HCT116 (cell line): Measurements from ENCODE around the gene ITPR1.

Experiments
- CTCF ChIP-seq, 3 experiments: fragments of 200-600 bp in 1 of 3; sonication (generic) in 1 of 3; IDR thresholded peaks in 2 of 3; conservative IDR thresholded peaks in 1 of 3; 2 replicates each; pipeline ENCODE4 v1.5.1; 2012 to 2017; ENCODE audit warnings: low read depth in 2 of 3, low read length in 2 of 3, antibody characterized with exemption in 1 of 3, borderline replicate concordance in 1 of 3, control low read depth in 1 of 3, mild to moderate bottlenecking in 1 of 3, mixed read lengths in 1 of 3, mixed run types in 1 of 3, moderate library complexity in 1 of 3; ENCODE audit not compliant: insufficient read depth in 1 of 3
- EGR1 ChIP-seq: IDR thresholded peaks from 2 replicates; pipeline ENCODE4 v1.6.1; 2012; ENCODE audit warnings: low read depth
- EZH2 ChIP-seq: fragments of 200-600 bp; sonication (generic); IDR thresholded peaks from 2 replicates; pipeline ENCODE4 v1.6.1; 2017; ENCODE audit warnings: antibody characterized with exemption, mixed run types
- FOSL1 ChIP-seq: IDR thresholded peaks from 2 replicates; pipeline ENCODE4 v1.6.1; 2012; ENCODE audit warnings: low read depth
- POLR2A ChIP-seq: IDR thresholded peaks from 2 replicates; pipeline ENCODE4 v1.7.0; 2011; ENCODE audit warnings: borderline replicate concordance; ENCODE audit not compliant: insufficient read depth, insufficient read length; ENCODE audit errors: extremely low read depth
- RAD21 ChIP-seq: IDR thresholded peaks from 2 replicates; pipeline ENCODE4 v1.6.1; 2012; ENCODE audit warnings: low read depth, mild to moderate bottlenecking
- SIN3A ChIP-seq: IDR thresholded peaks from 2 replicates; pipeline ENCODE4 v1.6.1; 2012; ENCODE audit warnings: low read depth
- SP1 ChIP-seq: IDR thresholded peaks from 2 replicates; pipeline ENCODE4 v1.6.1; 2012; ENCODE audit warnings: low read depth
- ZFX ChIP-seq: fragments of 450-650 bp; IDR thresholded peaks from 2 replicates; pipeline ENCODE4 v1.6.1; 2017
- TF ChIP-seq, protein P1 (sequence below): IDR thresholded peaks from 2 replicates; pipeline ENCODE4 v1.6.1; 2012; ENCODE audit warnings: low read depth

DNA sequence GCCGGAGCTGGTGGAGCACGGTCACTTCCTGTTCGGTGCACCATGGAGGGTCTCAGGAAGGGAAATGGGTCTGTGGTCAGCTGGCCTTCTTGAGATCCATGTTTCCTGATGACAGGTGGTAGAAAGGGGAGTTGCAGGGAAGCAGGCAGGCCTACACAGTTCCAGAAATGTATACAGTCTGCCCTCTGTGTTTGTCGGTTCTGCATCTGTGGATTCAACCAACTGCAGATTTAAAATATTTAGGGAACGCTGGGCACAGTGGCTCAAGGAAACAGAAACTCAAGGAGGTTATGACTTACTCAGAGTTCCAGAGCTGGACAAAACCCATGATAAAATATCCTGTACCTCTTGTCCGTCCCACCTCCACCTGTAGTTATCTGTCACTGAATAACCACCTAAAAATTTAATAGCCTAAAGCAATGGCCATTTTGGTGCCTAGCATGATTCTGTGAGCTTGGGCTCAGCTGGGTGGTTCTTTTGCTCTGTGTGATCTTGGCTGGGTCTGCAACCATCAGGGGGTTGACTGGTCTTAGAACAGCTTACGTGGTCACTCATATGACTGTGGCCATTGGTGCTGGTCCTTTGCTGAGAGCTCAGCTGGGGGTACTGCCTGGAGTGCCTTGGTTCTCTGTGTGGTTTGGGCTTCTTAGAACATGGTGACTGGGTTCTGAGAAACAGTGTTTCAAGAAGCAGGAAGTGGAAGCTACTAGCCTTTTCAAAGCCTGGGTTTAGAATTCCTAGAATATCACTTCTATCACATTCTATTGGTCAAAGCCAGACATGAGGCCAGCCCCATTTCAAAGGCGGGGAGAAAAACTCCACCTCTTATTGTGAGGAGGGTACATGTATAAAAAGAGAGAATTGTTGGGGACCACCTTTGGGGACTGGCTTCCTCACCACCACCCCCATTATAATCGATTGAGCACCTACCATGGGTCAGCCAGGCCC is 246.4 kb downstream of the ITPR1 start:
- TF ChIP-seq CTCF (IDR thresholded peaks at IDR 0.05 in 2 of 3, conservative IDR thresholded peaks at IDR 0.05 in 1 of 3; ENCODE audit: borderline replicate concordance in 1 of 3, insufficient read depth in 1 of 3, low read depth in 2 of 3, low read length in 2 of 3) (no peak), EZH2 (no peak), SIN3A (no peak), EGR1 (no peak), FOSL1 (no peak), RAD21 (no peak), SP1 (no peak), POLR2A (no peak), ZFX (no peak)
- TF ChIP-seq, protein P1, sequence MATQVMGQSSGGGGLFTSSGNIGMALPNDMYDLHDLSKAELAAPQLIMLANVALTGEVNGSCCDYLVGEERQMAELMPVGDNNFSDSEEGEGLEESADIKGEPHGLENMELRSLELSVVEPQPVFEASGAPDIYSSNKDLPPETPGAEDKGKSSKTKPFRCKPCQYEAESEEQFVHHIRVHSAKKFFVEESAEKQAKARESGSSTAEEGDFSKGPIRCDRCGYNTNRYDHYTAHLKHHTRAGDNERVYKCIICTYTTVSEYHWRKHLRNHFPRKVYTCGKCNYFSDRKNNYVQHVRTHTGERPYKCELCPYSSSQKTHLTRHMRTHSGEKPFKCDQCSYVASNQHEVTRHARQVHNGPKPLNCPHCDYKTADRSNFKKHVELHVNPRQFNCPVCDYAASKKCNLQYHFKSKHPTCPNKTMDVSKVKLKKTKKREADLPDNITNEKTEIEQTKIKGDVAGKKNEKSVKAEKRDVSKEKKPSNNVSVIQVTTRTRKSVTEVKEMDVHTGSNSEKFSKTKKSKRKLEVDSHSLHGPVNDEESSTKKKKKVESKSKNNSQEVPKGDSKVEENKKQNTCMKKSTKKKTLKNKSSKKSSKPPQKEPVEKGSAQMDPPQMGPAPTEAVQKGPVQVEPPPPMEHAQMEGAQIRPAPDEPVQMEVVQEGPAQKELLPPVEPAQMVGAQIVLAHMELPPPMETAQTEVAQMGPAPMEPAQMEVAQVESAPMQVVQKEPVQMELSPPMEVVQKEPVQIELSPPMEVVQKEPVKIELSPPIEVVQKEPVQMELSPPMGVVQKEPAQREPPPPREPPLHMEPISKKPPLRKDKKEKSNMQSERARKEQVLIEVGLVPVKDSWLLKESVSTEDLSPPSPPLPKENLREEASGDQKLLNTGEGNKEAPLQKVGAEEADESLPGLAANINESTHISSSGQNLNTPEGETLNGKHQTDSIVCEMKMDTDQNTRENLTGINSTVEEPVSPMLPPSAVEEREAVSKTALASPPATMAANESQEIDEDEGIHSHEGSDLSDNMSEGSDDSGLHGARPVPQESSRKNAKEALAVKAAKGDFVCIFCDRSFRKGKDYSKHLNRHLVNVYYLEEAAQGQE = no peak
